Endothelial cell of umbilical vein (primary cell): ENCODE results near the gene GABRR2. TPM values are rescaled to one million over a fixed set of nuclear protein-coding genes. Genes with fewer than 3 reads are reported as not detected.

Source experiments
- BruUV-seq: library from RNA; stranded (reverse); fragments of 400-500 nt; replicated peaks from 2 replicates; lab custom pipeline; 2021; lab: Mats Ljungman, UMichigan
- CTCF ChIA-PET: fragments of 300-600, 350-600 bp; sonication (Branson Sonifier 250); formaldehyde crosslinking; loops from one replicate; lab custom pipeline; 2021; ENCODE audit warnings: antibody characterized with exemption, inconsistent platforms; lab: Charles Lee
- POLR2A ChIA-PET: fragments of 300-600, 350-600 bp; sonication (Branson Sonifier 250); formaldehyde crosslinking; loops from one replicate; lab custom pipeline; 2021; ENCODE audit warnings: antibody characterized with exemption, inconsistent platforms; lab: Charles Lee
- DNase-seq: peaks from one replicate; pipeline ENCODE4 v3.0.0-alpha.2; 2011; ENCODE audit warnings: low read depth, low spot score
- FAIRE-seq: peaks from 2 replicates; lab custom pipeline; 2011; peaks lifted over from hg19 to GRCh38; lab: Jason Lieb, UNC
- H2AFZ ChIP-seq: 2 replicates; pipeline ENCODE4 v1.6.0; 2012; ENCODE audit warnings: low read depth, low read length, control low read depth, inconsistent platforms
- H3K27ac ChIP-seq: 2 replicates; pipeline ENCODE4 v1.5.1; 2011; ENCODE audit warnings: low read depth, mild to moderate bottlenecking, control low read depth, low read length, moderate library complexity; ENCODE audit not compliant: insufficient read depth
- H3K27me3 ChIP-seq, 2 experiments: 2 replicates each; pipeline versions ENCODE4 v1.6.0 to v1.6.1; 2011; ENCODE audit warnings: low read length in 2 of 2, mixed read lengths in 1 of 2; ENCODE audit not compliant: control insufficient read depth in 2 of 2, insufficient read depth in 2 of 2
- H3K36me3 ChIP-seq, 2 experiments: 2 replicates in 1 of 2; 3 replicates in 1 of 2; pipeline ENCODE4 v1.5.1; 2011; ENCODE audit warnings: low read length in 2 of 2, mild to moderate bottlenecking in 1 of 2, moderate library complexity in 1 of 2; ENCODE audit not compliant: control insufficient read depth in 2 of 2, insufficient read depth in 2 of 2; ENCODE audit errors: extremely low read depth in 1 of 2
- H3K4me1 ChIP-seq: 3 replicates; pipeline ENCODE4 v1.5.1; 2011; ENCODE audit warnings: mild to moderate bottlenecking, low read length; ENCODE audit not compliant: control insufficient read depth, insufficient read depth; ENCODE audit errors: extremely low read depth
- H3K4me2 ChIP-seq: 2 replicates; pipeline ENCODE4 v1.6.1; 2011; ENCODE audit warnings: low read length, control low read depth, mixed read lengths; ENCODE audit not compliant: insufficient read depth
- H3K4me3 ChIP-seq, 3 experiments: fragments of 200-600 bp in 1 of 3; sonication (generic), shearing (Covaris generic) in 1 of 3; replicated peaks in 1 of 3; 2 replicates each; pipeline ENCODE4 v1.5.1; 2011 to 2016; ENCODE audit warnings: control low read depth in 3 of 3, low read length in 3 of 3, mild to moderate bottlenecking in 2 of 3, inconsistent platforms in 1 of 3, low read depth in 1 of 3, moderate library complexity in 1 of 3; ENCODE audit not compliant: insufficient read depth in 1 of 3
- H3K79me2 ChIP-seq: 2 replicates; pipeline ENCODE4 v1.6.0; 2012; ENCODE audit warnings: low read length, inconsistent platforms; ENCODE audit not compliant: control insufficient read depth, insufficient read depth
- H3K9ac ChIP-seq: replicated peaks from 2 replicates; pipeline ENCODE3; 2011; ENCODE audit warnings: low read length, control low read depth; ENCODE audit not compliant: insufficient read depth; ENCODE audit errors: extremely low read depth
- H3K9me1 ChIP-seq: replicated peaks from 3 replicates; pipeline ENCODE4 v1.6.0; 2011; ENCODE audit warnings: mild to moderate bottlenecking, low read length; ENCODE audit not compliant: control insufficient read depth, insufficient read depth; ENCODE audit errors: extremely low read depth
- H3K9me3 ChIP-seq: replicated peaks from 2 replicates; pipeline ENCODE4 v1.5.1; 2012; ENCODE audit warnings: low read length, inconsistent platforms; ENCODE audit not compliant: control insufficient read depth, insufficient read depth
- H4K20me1 ChIP-seq: replicated peaks from 2 replicates; pipeline ENCODE3; 2011; ENCODE audit warnings: mild to moderate bottlenecking, low read length; ENCODE audit not compliant: control insufficient read depth, insufficient read depth; ENCODE audit errors: extremely low read depth
- CTCF ChIP-seq, 2 donors: IDR thresholded peaks; 1 replicate in 1 of 2; 2 replicates in 1 of 2; pipeline ENCODE4 v1.5.1; 2011; ENCODE audit warnings: low read length in 2 of 2, mild to moderate bottlenecking in 2 of 2, moderate library complexity in 2 of 2, control low read depth in 1 of 2, inconsistent platforms in 1 of 2, low read depth in 1 of 2; ENCODE audit not compliant: insufficient read depth in 1 of 2; ENCODE audit errors: extremely low read depth in 1 of 2
- EZH2 ChIP-seq: IDR thresholded peaks from 2 replicates; pipeline ENCODE4 v1.6.1; 2012; ENCODE audit warnings: borderline replicate concordance, low read depth, mild to moderate bottlenecking, moderate library complexity, low read length, inconsistent platforms; ENCODE audit not compliant: severe bottlenecking
- FOS ChIP-seq: IDR thresholded peaks from 2 replicates; pipeline ENCODE4 v1.6.1; 2011; ENCODE audit warnings: mild to moderate bottlenecking, low read length, moderate library complexity, borderline replicate concordance; ENCODE audit not compliant: insufficient read depth
- GATA2 ChIP-seq: IDR thresholded peaks from 2 replicates; pipeline ENCODE4 v1.7.0; 2011; ENCODE audit warnings: low read depth, mild to moderate bottlenecking, moderate library complexity, mixed read lengths, low read length; ENCODE audit not compliant: insufficient read length, insufficient read depth
- JUN ChIP-seq: IDR thresholded peaks from 2 replicates; pipeline ENCODE4 v1.6.1; 2011; ENCODE audit warnings: borderline replicate concordance, low read depth; ENCODE audit not compliant: insufficient read length, insufficient read depth
- MYC ChIP-seq: IDR thresholded peaks from one replicate; pipeline ENCODE4 v1.6.1; 2011; ENCODE audit warnings: mild to moderate bottlenecking, low read depth, low read length
- POLR2A ChIP-seq: IDR thresholded peaks from 2 replicates; pipeline ENCODE4 v1.6.1; 2012; ENCODE audit warnings: low read depth, mild to moderate bottlenecking, control low read depth, low read length
- POLR2AphosphoS5 ChIP-seq: IDR thresholded peaks from 2 replicates; pipeline ENCODE4 v1.6.1; 2012; ENCODE audit warnings: low read depth, mild to moderate bottlenecking, control low read depth, low read length, moderate library complexity; ENCODE audit not compliant: insufficient read depth
- dilution Hi-C: fragments of 300-500 bp; cut with MboI; formaldehyde crosslinking; loops from one replicate; pipeline ENCODE4 v1.15.0; 2019; ENCODE audit warnings: low sequenced_read_pairs; ENCODE audit not compliant: extremely low pct_ligation_motif_present
- intact Hi-C: fragments of 100-400 bp; cut with micrococcal nuclease; formaldehyde crosslinking; loops from one replicate; pipeline ENCODE4 v1.10.0; 2022
- polyA plus RNA-seq, 4 experiments: library from polyadenylated mRNA; depleted of rRNA in 3 of 4; stranded (reverse) in 3 of 4; unstranded in 1 of 4; fragments of >200 nt; gene quantifications; 2 replicates each; pipeline versions ENCODE4 v1.2.1 to v1.2.3, GENCODE V29; 2011 to 2012; ENCODE audit warnings: missing spikeins in 1 of 4
- total RNA-seq: library from RNA; stranded (reverse); gene quantifications from 2 replicates; pipeline ENCODE4 v1.2.3, GENCODE V29; 2021
- TF ChIP-seq, protein P1 (sequence below): IDR thresholded peaks from 2 replicates; pipeline ENCODE4 v1.6.1; 2011; ENCODE audit not compliant: insufficient read depth, insufficient read length

Gene GABRR2
- total and polyA plus RNA-seq, 2 donors (not counting 3 experiments of a cell fraction or from before 2014, with no cell fraction given) = 1.4 to 3.6 TPM

- Histone ChIP-seq H3K9me3 (no peaks in the 10 kb centered on the region), H2AFZ (peak overlapping the region; percentile 40), H4K20me1 (no peaks in the 10 kb centered on the region), H3K4me1 (peaks cover 24% of the 10 kb centered on the region), H3K9ac (no peak overlapping the region), H3K36me3 (no peaks in the 10 kb centered on the region), H3K9me1 (no peaks in the 10 kb centered on the region), H3K4me3 (no peak overlapping the region), H3K79me2 (no peaks in the 10 kb centered on the region), H3K27me3 (no peaks in the 10 kb centered on the region), H3K27ac (peak overlapping the region; percentile 34), H3K4me2 (peak overlapping the region; percentile 72)
- intact Hi-C loops = loop anchor here (1.0 to 5.0 kb wide), 2 partner anchors 44 to 98 kb away; partner anchors contain the start of gene UBE2J1
- FAIRE-seq = peak; percentile 85
- POLR2A ChIA-PET = no interaction called here
- no TSS peak for BruUV-seq
- TF ChIP-seq EZH2 (no peak), POLR2A (no peak), POLR2AphosphoS5 (no peak), FOS (peak; percentile 82), MYC (no peak), GATA2 (no peak), JUN (peak; percentile 79), CTCF (IDR thresholded peaks at IDR 0.05; ENCODE audit: extremely low read depth in 1 of 2, insufficient read depth in 1 of 2, low read depth in 1 of 2, low read length in 2 of 2) (no peak)
- TF ChIP-seq, protein P1, sequence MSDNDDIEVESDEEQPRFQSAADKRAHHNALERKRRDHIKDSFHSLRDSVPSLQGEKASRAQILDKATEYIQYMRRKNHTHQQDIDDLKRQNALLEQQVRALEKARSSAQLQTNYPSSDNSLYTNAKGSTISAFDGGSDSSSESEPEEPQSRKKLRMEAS = no peak
- peak; percentile 75 for DNase-seq
- dilution Hi-C loops = no loop called here
- CTCF ChIA-PET = interaction anchor here (0.9 to 1.1 kb wide), 2 partner anchors 43 to 271 kb away, joined by 3 read pairs; no protein-coding TSS in a partner anchor
Observed at GRCh38 chr6:89254569-89254968, 60.5 kb downstream of the GABRR2 start.
